Measurements from ENCODE around the gene PRPF18. TPM values are rescaled to one million over a fixed set of nuclear protein-coding genes. Genes with fewer than 3 reads are reported as not detected.

Gene PRPF18
- total and polyA plus RNA-seq, 2 of the 4 experiments (the other 2 are of a cell fraction), result 10.0 to 16.9 TPM

- Histone ChIP-seq H2AK5ac (ENCODE audit: low read depth, low read length) (no peak overlapping the region), H4K5ac (ENCODE audit: low read depth, low read length) (no peak overlapping the region), H3K4me1 (ENCODE audit: control insufficient read depth, insufficient read depth, low read length) (no peaks in the 10 kb centered on the region), H3K79me1 (ENCODE audit: low read depth in 1 of 2, low read length in 2 of 2) (peaks cover 4 to 38% of the 10 kb centered on the region in 2 experiments; a peak in 3 of 4 replicates), H2AK9ac (replicated peaks; ENCODE audit: low read depth, low read length, poor library complexity) (no peak overlapping the region), H2BK5ac (ENCODE audit: low read depth, low read length, poor library complexity, severe bottlenecking) (no peak overlapping the region), H3K9me3 (ENCODE audit: control insufficient read depth, insufficient read depth, low read length) (no peaks in the 10 kb centered on the region), H3K4me3 (ENCODE audit: insufficient read depth, low read depth, low read length) (no peak overlapping the region), H3K27me3 (ENCODE audit: control insufficient read depth, insufficient read depth, low read length) (no peaks in the 10 kb centered on the region), H3K14ac (replicated peaks; ENCODE audit: low read depth, low read length) (no peak overlapping the region), H4K8ac (ENCODE audit: low read depth in 2 of 2, low read length in 2 of 2) (no peak overlapping the region), H3K9me1 (ENCODE audit: insufficient read depth, low read length) (no peaks in the 10 kb centered on the region; the same call in 1 of the 2 replicates), H3K4ac (ENCODE audit: low read depth, low read length) (no peak overlapping the region), H2AFZ (replicated peaks; ENCODE audit: low read length, poor library complexity) (no peak overlapping the region), H3K36me3 (ENCODE audit: control insufficient read depth, insufficient read depth, low read length) (peaks cover 63% of the 10 kb centered on the region), H4K20me1 (ENCODE audit: insufficient read depth, low read length) (peaks cover 9% of the 10 kb centered on the region; the same call in 1 of the 2 replicates), H4K91ac (ENCODE audit: insufficient read depth, low read depth, low read length) (no peak overlapping the region), H2BK20ac (ENCODE audit: low read depth, low read length) (no peak overlapping the region), H2BK120ac (ENCODE audit: low read depth, low read length) (no peak overlapping the region), H3K18ac (ENCODE audit: low read depth, low read length) (no peak overlapping the region), H2BK15ac (ENCODE audit: low read depth, low read length) (no peak overlapping the region), H3K4me2 (ENCODE audit: low read depth, low read length) (no peak overlapping the region), H3K23ac (ENCODE audit: low read depth, low read length) (no peak overlapping the region), H3K27ac (ENCODE audit: insufficient read depth, low read length) (no peak overlapping the region), H3K9ac (ENCODE audit: low read depth, low read length) (no peak overlapping the region), H3K56ac (ENCODE audit: extremely low read depth, insufficient read depth, low read length) (no peak overlapping the region)
- DNase-seq, result no peak
- intact Hi-C loops (cut with micrococcal nuclease) (no loop called here), in situ Hi-C loops (cut with MboI; ENCODE audit: low sequenced_read_pairs) (loop anchor here (25.0 kb wide), 1 partner anchor 434 kb away; no protein-coding TSS in a partner anchor), dilution Hi-C loops (cut with HindIII; ENCODE audit: low sequenced_read_pairs, unreplicated experiment) (no loop called here)
- 0 out of 2 replicates have a peak, but pooled peaks have one; percentile 27 for ATAC-seq (ENCODE audit: low read depth)
- 80% methylated on average over 2 of the region's 6 CpGs; no CpG with 5 or more reads in 1 of the 2 experiments for WGBS, 2 experiments (ENCODE audit: extremely low coverage in 2 of 2, insufficient read length in 1 of 2)
- ChIA-PET CTCF (no interaction called here), POLR2A (ENCODE audit: unreplicated experiment) (no interaction called here)
- TF ChIP-seq CHD1 (IDR thresholded peaks at IDR 0.05; ENCODE audit: low read depth, low read length) (no peak), CTCF (conservative IDR thresholded peaks at IDR 0.05; ENCODE audit: low read depth, low read length) (no peak), MXI1 (IDR thresholded peaks at IDR 0.05; ENCODE audit: borderline replicate concordance, low read depth, low read length) (no peak), MAFK (IDR thresholded peaks at IDR 0.05; ENCODE audit: low read depth, low read length) (no peak), MAZ (IDR thresholded peaks at IDR 0.05; ENCODE audit: borderline replicate concordance, low read depth, low read length) (no peak), CEBPB (IDR thresholded peaks at IDR 0.05; ENCODE audit: low read depth, low read length) (no peak), BHLHE40 (IDR thresholded peaks at IDR 0.05; ENCODE audit: low read depth, low read length) (no peak), SMC3 (IDR thresholded peaks at IDR 0.05; ENCODE audit: low read depth, low read length) (no peak), ELK1 (IDR thresholded peaks at IDR 0.05; ENCODE audit: borderline replicate concordance, low read depth, low read length) (no peak), RCOR1 (IDR thresholded peaks at IDR 0.05; ENCODE audit: insufficient replicate concordance, low read length) (no peak), NFE2L2 (IDR thresholded peaks at IDR 0.05; ENCODE audit: low read depth, low read length) (no peak), FOS (IDR thresholded peaks at IDR 0.05; ENCODE audit: low read depth, low read length) (no peak)
- no TSS peak for BruUV-seq (replicated peaks)
Measured at GRCh38 chr10:13652860-13653259, 66.1 kb downstream of the PRPF18 start.

Data from IMR-90 (cell line).